GM19452 (cell line): ENCODE data around the gene TPT1.
A peak's percentile ranks its signal among the peaks of the same experiment; 100 is the strongest.
"Not testable (repeated sequence)": the region's sequence is repeated elsewhere in the genome, so short reads cannot be mapped to it uniquely, and the experiment has no call there.

Experiments
- ATAC-seq: cut with Tn5 transposase; IDR thresholded peaks from one replicate; pipeline ENCODE4 v1.9.1; 2021; ENCODE audit not compliant: unreplicated experiment

Gene TPT1

GRCh38 chr13:45368005-45368404, 27.0 kb upstream of the TPT1 start:
- ATAC-seq: no peak

GRCh38 chr13:45367358-45367757, 26.4 kb upstream of the TPT1 start:
- peak; percentile 94 for ATAC-seq

- ATAC-seq: no peak
These were observed 24.5 kb upstream of the TPT1 start for GRCh38 chr13:45365558-45365885.

GRCh38 chr13:45364876-45365557, 24.0 kb upstream of the TPT1 start:
- no peak for ATAC-seq

DNA sequence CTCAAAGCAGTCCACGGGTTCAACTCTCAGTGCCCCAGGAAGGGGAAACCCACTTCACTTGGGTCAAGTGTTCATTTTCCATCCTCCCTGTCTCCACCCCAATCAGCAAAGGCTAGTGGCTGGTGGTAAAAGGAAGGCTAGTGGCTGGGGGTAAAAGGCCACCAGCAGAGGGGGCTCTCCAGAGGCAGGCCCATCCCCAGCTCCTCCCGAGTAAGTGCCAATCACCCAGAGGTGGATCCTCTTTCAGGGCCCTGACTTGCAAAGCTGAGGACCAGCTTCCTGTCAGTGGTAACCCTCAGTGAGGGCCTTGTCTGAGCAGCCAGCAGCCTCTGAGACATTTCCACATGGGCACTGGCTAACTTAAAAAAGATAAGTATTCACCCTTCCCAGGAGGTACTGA, 22.0 kb upstream of the TPT1 start:
- no peak for ATAC-seq

DNA sequence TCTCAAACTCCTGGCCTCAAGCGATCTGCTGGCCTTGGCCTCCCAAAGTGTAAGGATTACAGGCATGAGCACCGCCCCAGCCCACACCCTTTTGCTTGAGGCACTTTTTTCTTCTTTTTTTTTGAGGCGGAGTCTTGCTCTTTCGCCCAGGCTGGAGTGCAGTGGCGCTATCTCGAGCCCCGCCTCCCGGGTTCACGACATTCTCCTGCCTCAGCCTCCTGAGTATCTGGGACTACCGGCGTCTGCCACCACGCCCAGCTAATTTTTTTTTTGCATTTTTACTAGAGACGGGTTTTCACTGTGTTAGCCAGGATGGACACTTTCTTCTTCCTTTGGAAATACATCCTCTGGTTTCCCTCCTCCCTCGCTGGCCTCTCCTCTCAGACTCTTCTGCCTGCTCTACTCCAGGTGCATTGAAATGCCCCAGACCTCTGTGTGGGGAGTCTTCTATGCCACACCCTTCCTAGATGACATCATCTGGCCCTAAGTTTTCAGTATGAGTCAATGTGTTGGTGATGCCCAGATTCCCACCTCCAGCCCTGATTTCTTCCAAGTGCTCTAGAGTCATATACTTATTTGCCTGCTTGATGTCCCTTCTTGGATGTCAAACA, 20.7 kb upstream of the TPT1 start:
- no peak for ATAC-seq

GRCh38 chr13:45356966-45357672, 16.1 kb upstream of the TPT1 start:
- no peak for ATAC-seq

DNA sequence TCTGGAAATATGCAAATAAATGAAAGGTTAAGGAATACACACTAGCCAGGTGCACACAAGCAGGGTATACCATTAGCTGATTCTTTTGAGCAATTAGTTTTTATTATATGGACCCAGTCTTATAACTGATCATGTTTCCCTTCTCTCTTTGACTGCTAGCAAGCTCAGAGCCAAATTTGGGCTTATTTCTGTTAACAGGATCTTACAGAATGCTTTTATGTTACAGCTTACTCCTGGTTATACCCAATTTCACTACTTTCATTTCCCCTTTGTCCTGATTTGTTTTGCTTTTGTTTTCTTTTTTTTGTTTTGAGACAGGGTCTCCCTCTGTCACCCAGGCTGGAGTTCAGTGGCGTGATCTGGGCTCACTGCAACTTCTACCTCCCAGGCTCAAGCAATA, 12.9 kb upstream of the TPT1 start:
- peak; percentile 58 for ATAC-seq

GRCh38 chr13:45352031-45352430, 11.0 kb upstream of the TPT1 start:
- no peak for ATAC-seq

GRCh38 chr13:45350152-45350551, 9.2 kb upstream of the TPT1 start:
- ATAC-seq: no peak

DNA sequence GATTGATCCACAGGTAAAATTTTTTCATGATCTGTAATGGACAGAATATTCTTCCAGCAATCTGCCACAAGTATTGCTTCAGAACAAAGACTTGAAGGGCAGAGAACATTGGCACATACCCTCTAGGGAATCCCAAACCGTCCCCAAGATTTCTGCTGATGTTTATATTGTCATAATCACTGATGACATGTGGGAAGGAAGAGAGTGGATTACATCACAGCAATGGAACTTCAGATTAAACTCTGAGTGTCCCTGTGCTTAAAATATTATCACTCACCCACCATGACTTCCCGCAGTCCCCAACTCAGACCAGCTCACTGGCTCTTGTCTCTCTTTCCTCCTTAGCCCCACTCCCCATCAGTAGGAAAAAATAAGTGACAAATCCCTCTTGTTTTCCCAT, 8.5 kb upstream of the TPT1 start:
- ATAC-seq: no peak

- ATAC-seq: not testable (repeated sequence)
These were observed 3.1 kb upstream of the TPT1 start for GRCh38 chr13:45344064-45344463.

- ATAC-seq: not testable (repeated sequence)
These were observed 2.1 kb upstream of the TPT1 start for GRCh38 chr13:45343102-45343501.

DNA sequence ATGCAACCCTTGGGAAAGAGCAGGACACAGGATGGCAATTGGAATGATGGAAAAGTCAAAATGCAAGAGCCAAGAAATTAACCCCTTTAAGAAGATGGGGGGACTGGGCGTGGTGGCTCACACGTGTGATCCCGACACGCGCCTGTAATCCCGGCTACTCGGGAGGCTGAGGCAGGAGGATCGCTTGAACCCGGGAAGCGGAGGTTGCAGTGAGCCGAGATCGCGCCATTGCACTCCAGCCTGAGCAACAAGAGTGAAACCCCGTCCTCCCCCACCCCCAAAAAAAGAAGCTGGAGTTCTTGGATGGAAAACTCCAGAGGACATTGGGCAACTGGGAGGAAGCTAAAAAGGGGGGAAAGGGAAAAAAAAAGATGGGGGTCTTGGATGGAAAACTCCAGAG, 1.7 kb upstream of the TPT1 start:
- not testable (repeated sequence) for ATAC-seq

GRCh38 chr13:45341799-45342500, 967 bp upstream of the TPT1 start:
- no peak for ATAC-seq

- peak; percentile 27 for ATAC-seq
These were observed 455 bp downstream of the TPT1 start for GRCh38 chr13:45340422-45341033.

GRCh38 chr13:45339867-45340266, 1.1 kb downstream of the TPT1 start:
- ATAC-seq: no peak

DNA sequence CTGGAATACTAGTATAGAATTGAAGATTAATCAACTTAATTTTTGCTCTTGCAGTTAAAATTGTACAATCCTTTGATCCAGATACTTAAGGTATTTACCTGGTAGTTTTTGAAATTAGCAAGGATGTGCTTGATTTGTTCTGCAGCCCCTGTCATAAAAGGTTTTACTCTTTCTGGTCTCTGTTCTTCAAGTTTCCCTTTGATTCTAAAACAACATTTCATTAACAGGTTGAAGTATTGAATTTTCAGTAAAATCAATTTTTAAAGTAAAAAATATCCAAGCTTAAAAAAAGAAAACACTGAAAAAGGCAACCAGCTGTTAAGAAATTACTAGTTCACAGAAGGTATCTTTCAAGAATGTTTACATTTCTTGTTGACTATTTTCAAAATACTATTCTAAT, 1.6 kb downstream of the TPT1 start:
- no peak for ATAC-seq

- no peak for ATAC-seq
These were observed 3.2 kb downstream of the TPT1 start for GRCh38 chr13:45337803-45338202.

GRCh38 chr13:45337395-45337794, 3.6 kb downstream of the TPT1 start:
- no peak for ATAC-seq

GRCh38 chr13:45336025-45336800, 4.8 kb downstream of the TPT1 start:
- no peak for ATAC-seq
